GDM1 (cell line): Measurements from ENCODE around the gene TSPAN15.

ENCODE experiments used
- DNase-seq: peaks from one replicate; lab custom pipeline; 2025; lab: John Stamatoyannopoulos, UW

TSPAN15 gene

DNA sequence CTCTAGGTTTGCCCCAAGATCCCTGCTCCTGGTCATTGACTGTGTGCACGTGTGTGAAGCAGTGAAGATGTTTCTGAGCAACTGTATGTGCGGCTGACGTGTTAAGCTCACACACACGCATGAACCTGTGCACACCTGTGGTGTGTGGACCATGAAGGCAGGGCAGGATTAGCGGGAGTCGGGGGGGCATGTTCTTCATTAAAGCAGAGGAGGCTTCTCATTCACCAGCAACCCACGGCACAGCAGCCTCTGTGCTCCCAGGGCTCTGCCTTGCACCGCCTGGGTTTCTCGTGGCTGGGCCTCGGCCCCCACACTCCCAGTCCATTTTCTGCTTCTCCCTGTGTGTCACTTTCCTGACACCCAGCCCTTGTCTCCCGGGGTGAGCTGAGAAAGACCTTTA, 33.7 kb upstream of the TSPAN15 start:
- DNase-seq: no peak

GRCh38 chr10:69418052-69418752, 33.1 kb upstream of the TSPAN15 start:
- DNase-seq: no peak

DNA sequence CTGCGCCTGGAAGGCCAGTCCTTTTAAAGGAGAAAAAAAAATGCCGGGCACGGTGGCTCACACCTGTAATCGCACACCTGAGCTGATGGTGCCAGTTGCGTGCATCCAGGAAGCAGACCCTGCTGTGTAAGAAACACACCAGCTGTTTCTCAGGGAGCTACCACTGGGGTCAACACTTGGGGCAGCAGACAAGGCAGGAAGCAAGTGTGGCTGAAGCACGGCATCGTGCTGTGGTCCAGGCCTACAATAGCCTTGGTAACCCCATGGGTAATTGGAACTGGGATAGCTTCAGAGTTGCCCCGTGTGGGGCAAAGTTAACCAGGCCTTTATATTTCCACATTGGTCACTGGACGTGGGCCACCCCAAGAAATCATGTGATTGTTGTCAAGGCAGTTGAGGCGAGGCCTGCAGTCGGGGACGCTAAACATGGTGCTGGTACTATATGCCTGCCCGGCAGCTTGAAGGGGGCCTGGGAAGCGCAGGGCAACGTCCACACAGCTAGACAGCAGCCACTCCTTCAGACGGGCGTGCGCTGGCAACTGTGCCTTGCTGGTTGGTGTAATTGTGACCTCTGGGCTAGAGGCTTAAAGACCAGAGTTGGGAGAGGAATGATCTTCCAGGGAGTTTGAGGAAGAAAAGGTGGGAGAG, 32.0 kb upstream of the TSPAN15 start:
- DNase-seq: no peak

DNA sequence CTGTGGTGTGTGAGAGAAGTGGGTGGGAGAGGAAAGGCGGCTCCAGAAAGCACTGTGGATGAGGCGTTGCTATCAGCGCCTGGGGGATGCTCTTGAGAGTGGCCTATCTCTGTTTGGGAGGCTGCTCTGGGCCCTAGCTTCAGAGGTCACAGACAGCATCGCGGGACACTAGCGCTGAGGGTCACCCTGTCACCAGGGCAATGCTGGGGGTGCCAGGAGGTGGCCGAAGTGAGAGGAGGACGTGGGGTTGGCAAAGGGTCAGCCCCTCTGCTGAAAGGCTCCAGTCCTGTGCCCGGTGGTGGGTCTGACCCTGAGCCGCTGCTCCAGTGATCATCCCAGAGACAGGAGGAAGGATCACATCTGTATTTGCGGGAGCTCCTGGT, 31.5 kb upstream of the TSPAN15 start:
- no peak for DNase-seq

DNA sequence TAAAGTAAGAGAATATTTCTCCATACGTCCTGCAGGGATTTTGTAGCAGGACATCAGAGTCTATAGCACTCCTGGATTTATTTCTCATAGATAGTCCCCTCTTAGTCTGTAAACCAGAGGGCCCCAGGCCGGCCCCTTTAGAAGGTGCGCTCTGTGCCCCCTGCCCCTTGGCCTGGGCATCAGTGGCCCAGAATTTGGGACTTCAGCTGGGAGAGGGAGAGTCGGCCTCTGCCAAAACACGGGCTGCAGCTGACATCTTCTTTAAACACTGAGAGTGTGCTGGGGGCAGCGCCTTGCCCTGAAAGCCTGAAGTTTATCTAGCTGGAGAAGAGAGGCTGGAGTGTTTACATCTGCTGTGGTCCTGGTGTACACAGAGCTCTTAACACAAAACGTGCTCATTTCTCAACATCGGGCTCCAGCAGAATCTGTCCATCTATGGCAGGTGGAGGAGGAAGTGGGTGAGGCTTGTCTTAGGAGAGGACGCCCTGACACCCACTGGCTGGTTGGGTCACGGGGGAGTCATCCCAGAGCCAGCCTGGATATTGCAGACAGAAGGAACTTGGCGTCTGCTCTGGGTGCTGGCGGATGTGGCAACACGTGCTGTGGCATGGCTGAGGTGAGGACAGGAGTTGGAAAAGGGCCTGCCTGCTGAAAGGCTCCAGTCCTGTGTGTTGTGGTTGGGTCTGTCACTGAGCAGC, 29.5 kb upstream of the TSPAN15 start:
- DNase-seq: no peak

- DNase-seq: no peak
These were observed 28.6 kb upstream of the TSPAN15 start for GRCh38 chr10:69422676-69423075.

DNA sequence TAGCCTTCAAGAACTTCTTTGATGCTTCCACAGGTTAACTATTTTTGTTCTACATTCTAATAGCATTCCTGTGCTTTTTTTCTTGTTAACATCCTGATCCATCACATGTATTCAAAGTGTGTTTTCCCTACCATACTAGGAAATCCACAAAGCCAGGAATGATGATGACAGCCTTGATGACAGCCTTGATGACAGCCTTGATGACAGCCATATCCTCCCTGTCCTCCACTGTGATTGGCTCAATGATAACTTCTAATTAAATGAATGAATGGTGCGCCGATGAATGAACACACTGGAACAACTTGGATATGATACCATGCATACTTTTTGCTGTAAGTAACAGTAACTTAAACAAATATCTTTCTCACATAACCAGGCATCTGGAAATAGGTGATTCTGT, 26.2 kb upstream of the TSPAN15 start:
- no peak for DNase-seq

GRCh38 chr10:69425511-69426298, 25.6 kb upstream of the TSPAN15 start:
- DNase-seq: no peak

DNA sequence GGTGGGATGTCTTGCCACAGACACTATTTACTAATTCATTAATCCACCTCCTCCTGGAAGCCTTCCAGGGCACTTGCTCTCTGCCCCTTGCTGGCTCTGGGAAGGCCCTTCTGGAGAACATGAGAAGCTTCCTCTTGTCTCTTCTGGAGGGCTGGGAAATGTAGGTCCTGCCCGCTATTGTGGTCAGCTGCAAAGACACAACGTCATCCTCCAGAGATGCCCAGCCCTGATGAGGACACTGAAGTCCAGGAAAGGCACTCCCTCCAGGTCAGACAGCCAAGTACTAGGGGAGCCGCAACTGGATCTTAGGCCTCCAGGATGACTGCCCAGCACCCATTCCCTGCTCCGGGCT, 24.9 kb upstream of the TSPAN15 start:
- no peak for DNase-seq

DNA sequence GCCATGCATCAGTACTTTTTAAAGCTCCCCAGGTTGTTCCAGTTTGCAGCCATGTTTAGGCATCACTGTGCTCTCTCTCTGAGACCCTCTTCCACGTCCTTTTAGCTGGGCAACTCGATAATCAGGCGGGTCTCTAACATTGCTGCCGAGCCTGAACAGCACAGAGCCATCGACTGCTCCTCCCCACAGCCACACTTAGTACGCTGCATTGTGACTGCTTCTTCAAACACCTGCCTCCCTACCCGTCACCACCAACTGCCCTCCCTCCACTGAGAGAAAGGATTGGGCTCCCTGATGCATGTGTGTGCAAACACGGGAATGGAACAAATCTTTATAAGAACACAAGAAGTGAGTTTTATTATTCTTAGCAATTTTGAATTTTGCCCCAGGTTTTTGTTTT, 23.1 kb upstream of the TSPAN15 start:
- DNase-seq: no peak

- no peak for DNase-seq
These were observed 17.1 kb upstream of the TSPAN15 start for GRCh38 chr10:69434169-69434568.

- no peak for DNase-seq
These were observed 16.3 kb upstream of the TSPAN15 start for GRCh38 chr10:69434926-69435325.

- DNase-seq: no peak
These were observed 15.2 kb upstream of the TSPAN15 start for GRCh38 chr10:69435966-69436520.

- DNase-seq: no peak
These were observed 13.7 kb upstream of the TSPAN15 start for GRCh38 chr10:69437321-69438259.

- no peak for DNase-seq
These were observed 12.5 kb upstream of the TSPAN15 start for GRCh38 chr10:69438536-69439349.

DNA sequence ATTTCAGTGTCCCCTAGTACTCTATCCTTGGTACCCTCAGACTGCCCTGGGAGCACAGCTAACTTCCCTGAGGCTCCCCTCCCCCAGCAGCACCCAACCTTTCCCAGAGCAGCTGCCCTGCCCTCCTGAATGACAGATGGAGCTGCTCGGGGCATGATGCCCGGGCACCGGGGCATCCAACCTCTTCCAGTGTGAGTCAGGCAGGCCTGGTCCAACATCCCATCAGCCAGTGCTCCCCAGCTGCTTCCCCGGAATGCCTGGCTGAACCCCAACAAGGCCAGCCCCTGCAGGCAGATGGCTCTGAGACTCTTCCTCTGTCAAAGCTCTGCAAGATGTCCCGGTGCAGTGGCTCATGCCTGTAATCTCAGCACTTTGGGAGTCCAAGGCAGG, 11.9 kb upstream of the TSPAN15 start:
- no peak for DNase-seq

- DNase-seq: no peak
These were observed 11.3 kb upstream of the TSPAN15 start for GRCh38 chr10:69439813-69440506.

GRCh38 chr10:69443354-69443753, 7.9 kb upstream of the TSPAN15 start:
- no peak for DNase-seq

GRCh38 chr10:69445041-69445440, 6.2 kb upstream of the TSPAN15 start:
- DNase-seq: no peak

- no peak for DNase-seq
These were observed 5.0 kb upstream of the TSPAN15 start for GRCh38 chr10:69446229-69446628.
